Activated CD4-positive, CD25-positive, alpha-beta regulatory T cell treated with anti-CD3 and anti-CD28 coated beads, Interleukin-2, amount 50 U/mL, for 24 hours (primary cell): ENCODE results near the gene RHAG.
"Not testable (repeated sequence)": the region's sequence is repeated elsewhere in the genome, so short reads cannot be mapped to it uniquely, and the experiment has no call there.

ENCODE experiments used
- ATAC-seq, 2 donors: fragments of 150-1000 bp; cut with Tn5 transposase; one replicate each; pipeline ENCODE4 v1.10.0; 2021; ENCODE audit warnings: mild to moderate bottlenecking in 1 of 2, moderate library complexity in 1 of 2

Gene RHAG

GRCh38 chr6:49636713-49637349 is at the start of gene RHAG:
Gene RHAG, minus strand, starts transcription at chr6:49636839. Its CDS starts 27 bp downstream, at chr6:49636812.
- ATAC-seq = no peak

GRCh38 chr6:49676671-49677281 is 40.1 kb upstream of the RHAG start:
- no peak for ATAC-seq

GRCh38 chr6:49675816-49676215 is 39.2 kb upstream of the RHAG start:
- ATAC-seq = no peak

GRCh38 chr6:49668083-49668511 is 31.5 kb upstream of the RHAG start:
- ATAC-seq = no peak

- ATAC-seq = no peak
Measured at GRCh38 chr6:49666930-49667757, 30.5 kb upstream of the RHAG start.

- no peak for ATAC-seq
Measured at GRCh38 chr6:49666480-49666879, 29.8 kb upstream of the RHAG start.

- ATAC-seq = no peak
Measured at GRCh38 chr6:49664817-49665216, 28.2 kb upstream of the RHAG start.

- ATAC-seq = not testable (repeated sequence)
Measured at GRCh38 chr6:49664054-49664453, 27.4 kb upstream of the RHAG start.

GRCh38 chr6:49662892-49663261 is 26.2 kb upstream of the RHAG start:
- no peak for ATAC-seq

- ATAC-seq = no peak
Measured at GRCh38 chr6:49662231-49662891, 25.7 kb upstream of the RHAG start.

GRCh38 chr6:49653942-49654341 is 17.3 kb upstream of the RHAG start:
- no peak for ATAC-seq

- no peak for ATAC-seq
Measured at GRCh38 chr6:49653438-49653837, 16.8 kb upstream of the RHAG start.

GRCh38 chr6:49651239-49651638 is 14.6 kb upstream of the RHAG start:
- no peak for ATAC-seq

GRCh38 chr6:49649988-49650387 is 13.3 kb upstream of the RHAG start:
- ATAC-seq = no peak

- no peak for ATAC-seq
Measured at GRCh38 chr6:49648036-49648435, 11.4 kb upstream of the RHAG start.

- ATAC-seq = no peak
Measured at GRCh38 chr6:49647476-49647875, 10.8 kb upstream of the RHAG start.

- ATAC-seq = no peak
Measured at GRCh38 chr6:49646942-49647341, 10.3 kb upstream of the RHAG start.

GRCh38 chr6:49646130-49646824 is 9.6 kb upstream of the RHAG start:
- ATAC-seq = no peak

- ATAC-seq = no peak
Measured at GRCh38 chr6:49645139-49645538, 8.5 kb upstream of the RHAG start.

GRCh38 chr6:49639177-49639817 is 2.7 kb upstream of the RHAG start:
- ATAC-seq = no peak

GRCh38 chr6:49637350-49637731 is 702 bp upstream of the RHAG start:
- ATAC-seq = no peak
